ENCODE results near the gene ARFIP1.
"Not testable (repeated sequence)": the region's sequence is repeated elsewhere in the genome, so short reads cannot be mapped to it uniquely, and the experiment has no call there.

The ARFIP1 gene

DNA sequence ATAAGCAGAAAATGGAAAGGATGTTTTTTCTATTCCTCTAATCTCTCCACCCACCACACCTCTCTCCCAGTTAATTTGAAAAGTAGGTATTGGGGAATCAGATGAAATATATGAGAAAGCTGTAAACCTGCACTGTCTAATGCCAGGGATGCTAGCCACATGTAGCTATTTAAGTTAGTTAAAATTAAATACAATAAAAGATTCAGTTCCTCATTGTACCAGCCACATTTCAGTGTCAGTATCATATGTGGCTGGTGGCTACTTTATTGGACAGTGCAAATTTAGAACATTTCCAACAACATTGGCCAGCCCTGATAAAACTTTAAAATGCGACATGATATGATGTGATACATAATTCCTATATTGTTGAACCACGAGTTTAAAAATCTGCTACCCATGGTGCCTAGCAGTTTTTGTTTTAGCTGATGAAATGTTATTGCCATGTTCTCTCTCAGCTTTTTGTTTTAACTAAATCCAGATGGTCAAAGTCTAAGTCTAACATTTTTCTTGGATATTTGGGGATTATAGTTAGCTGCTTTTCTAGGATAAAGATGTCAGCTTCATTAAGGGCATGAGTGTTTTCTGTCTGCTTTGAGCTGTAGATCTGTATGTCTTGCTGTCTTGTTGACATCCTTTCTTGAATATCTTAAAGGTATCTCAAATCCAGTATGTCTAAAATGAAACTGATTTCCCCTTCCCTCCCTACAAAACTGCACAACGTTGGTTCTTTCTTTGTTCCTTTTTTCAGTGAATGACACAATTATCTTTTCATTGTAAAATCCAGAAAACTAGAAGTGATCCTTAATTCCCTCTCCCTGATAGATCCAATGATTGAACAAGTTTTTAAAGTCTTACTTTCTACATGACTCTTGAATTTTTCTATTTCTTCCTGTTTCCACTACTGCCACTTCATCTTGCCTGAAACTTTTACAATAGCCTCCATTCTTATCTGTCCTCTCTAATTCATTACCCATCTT, 6.2 kb downstream of the ARFIP1 start:
- no peak for DNase-seq (ENCODE audit: low spot score)

DNA sequence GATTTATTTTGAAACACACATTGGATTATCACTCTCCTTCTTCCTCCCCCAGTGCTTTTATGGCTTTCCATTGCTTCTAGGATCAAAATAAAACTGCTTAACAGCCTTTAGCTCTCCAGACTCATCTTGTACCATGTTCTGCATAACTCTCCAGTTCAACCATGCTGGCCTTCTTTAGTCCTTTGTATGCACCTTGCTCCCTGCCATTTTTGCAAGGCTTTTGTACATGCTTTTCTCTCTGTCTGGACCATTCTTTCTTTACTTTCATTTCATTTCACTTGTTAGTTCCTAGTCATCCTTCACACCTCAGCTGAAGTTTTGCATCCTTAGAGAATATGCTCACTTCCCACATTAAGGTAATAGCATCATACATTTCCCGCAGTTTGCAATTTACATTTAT, 6.9 kb downstream of the ARFIP1 start:
- no peak for DNase-seq (ENCODE audit: low spot score)

- DNase-seq (ENCODE audit: low spot score), result no peak
Measured at GRCh38 chr4:152795891-152796290, 16.1 kb downstream of the ARFIP1 start.

DNA sequence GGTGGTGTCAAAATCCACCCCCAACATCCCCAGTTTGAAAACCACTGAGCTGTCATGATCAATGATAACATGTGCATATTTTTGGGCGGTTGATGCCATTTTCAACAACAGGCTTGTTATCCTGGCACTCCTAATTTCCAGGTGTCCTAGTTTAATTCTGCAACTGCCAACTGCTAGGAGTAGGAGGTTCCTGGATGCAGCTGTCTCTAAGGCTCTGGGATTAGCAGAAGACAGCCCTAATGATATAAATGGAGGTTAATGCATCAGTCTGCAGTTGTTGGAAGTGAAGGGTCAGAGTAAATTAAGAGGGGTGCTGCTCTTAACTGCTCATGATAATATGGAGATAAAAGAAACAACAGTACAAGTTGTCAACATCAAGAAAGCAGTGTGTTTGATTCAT, 23.8 kb downstream of the ARFIP1 start:
- no peak for DNase-seq (ENCODE audit: low spot score)

- no peak for DNase-seq (ENCODE audit: low spot score)
Measured at GRCh38 chr4:152805071-152805650, 25.4 kb downstream of the ARFIP1 start.

DNA sequence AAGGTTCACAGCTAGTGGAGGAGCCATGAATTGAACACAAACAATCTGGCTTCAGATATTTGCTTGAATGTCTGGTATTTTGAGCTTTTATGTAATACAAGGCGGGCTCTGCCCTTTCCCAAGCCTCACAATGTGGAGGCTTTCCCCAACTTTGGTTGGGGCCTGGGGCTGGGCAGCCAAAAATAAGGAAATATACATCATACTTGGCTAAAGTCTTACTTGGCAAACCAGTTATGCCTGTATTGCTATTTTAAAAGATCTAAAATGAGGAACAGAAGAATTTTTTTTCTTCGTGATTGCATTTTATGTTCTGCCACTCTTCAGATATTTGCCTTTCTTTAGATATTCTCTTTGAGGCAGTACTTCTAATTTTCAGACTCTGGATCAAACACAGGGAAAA, 26.1 kb downstream of the ARFIP1 start:
- no peak for DNase-seq (ENCODE audit: low spot score)

GRCh38 chr4:152806501-152807125, 26.9 kb downstream of the ARFIP1 start:
- no peak for DNase-seq (ENCODE audit: low spot score)

- DNase-seq (ENCODE audit: low spot score), result no peak
Measured at GRCh38 chr4:152807294-152807829, 27.6 kb downstream of the ARFIP1 start.

- no peak for DNase-seq (ENCODE audit: low spot score)
Measured at GRCh38 chr4:152808670-152809069, 28.9 kb downstream of the ARFIP1 start.

- DNase-seq (ENCODE audit: low spot score), result no peak
Measured at GRCh38 chr4:152810715-152811287, 31.0 kb downstream of the ARFIP1 start.

GRCh38 chr4:152815078-152815477, 35.3 kb downstream of the ARFIP1 start:
- no peak for DNase-seq (ENCODE audit: low spot score)

GRCh38 chr4:152817331-152817730, 37.6 kb downstream of the ARFIP1 start:
- DNase-seq (ENCODE audit: low spot score), result no peak

DNA sequence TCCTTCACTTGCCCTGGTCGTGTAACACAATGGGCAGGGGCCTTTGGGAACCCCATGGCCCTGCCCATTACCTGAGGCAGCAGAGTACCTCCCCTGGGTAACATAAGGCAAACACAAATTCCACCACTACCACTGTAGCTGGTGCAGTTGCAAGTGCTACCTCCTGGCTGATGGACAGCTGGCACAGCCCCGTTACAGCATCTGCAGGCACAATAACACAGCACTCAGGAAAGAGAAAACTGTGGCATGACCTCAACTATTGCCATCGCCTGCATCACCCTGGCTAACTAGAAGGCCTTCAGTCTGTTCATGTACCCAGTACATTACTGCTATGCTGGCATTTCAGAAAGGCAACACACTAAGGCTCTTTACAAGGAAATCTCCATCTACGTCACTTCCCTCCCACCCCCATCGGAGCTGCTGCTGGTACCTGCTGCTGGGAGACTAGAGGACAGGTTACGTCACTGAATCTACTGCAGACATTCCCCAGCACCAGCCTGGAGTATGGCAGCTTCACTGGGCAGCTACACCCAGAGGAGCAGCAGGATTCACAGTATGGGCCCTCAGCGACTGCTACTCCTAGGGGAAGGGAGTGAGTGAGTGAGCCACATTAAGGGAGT, 39.4 kb downstream of the ARFIP1 start:
- DNase-seq (ENCODE audit: low spot score), result no peak

DNA sequence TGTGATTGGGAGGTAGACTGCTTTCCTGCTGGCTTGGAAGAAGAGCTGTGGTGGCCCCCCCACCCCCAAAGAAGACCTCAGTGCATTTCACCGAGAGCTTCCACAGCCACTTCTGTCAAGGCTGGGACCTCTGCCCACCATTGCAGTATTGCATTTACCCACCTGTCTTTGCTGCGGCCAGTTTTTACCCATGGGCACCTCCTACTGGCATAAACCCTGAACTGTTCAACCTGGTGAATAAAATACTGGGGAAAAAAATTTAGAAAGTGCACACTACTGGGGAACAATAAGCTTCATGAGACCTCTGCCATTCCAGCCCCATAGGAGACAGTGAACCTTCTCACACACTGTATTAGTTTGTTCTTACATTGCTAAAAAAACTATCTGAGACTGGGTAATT, 40.3 kb downstream of the ARFIP1 start:
- DNase-seq (ENCODE audit: low spot score), result no peak

DNA sequence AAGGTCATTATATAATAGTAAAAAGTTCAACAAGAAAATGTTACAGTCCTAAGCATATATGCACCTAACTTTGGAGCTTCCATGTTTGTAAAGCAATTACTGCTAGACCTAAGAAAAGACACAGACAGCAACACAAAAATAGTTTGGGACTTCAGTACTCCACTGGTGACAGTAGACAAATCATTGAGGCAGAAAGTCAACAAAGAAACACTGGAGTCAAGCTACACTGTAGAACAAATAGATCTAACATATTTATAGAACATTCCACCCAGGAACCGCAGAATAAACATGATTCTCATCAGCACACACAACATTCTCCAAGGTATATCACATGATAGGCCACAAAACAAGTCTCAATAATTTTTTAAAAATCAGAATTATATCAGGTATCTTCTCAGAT, 42.6 kb downstream of the ARFIP1 start:
- no peak for DNase-seq (ENCODE audit: low spot score)

- DNase-seq (ENCODE audit: low spot score), result no peak
Measured at GRCh38 chr4:152824561-152824960, 44.8 kb downstream of the ARFIP1 start.

DNA sequence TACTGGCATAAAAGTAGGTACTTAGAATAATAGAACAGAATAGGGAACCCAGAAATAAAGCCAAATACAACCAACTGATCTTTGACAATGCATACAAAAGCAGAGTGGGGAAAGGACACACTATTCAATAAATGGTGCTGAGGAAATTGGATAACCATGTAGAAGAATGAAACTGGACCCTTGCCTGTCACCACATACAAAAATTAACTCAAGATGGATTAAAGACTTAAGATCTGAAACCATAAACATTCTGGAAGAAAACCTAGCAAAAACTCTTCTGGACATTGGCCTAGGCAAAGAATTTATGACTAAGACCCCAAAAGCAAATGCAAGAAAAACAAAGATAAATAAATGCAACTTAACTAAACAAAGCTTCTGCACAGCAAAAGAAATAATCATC, 45.6 kb downstream of the ARFIP1 start:
- DNase-seq (ENCODE audit: low spot score), result no peak

DNA sequence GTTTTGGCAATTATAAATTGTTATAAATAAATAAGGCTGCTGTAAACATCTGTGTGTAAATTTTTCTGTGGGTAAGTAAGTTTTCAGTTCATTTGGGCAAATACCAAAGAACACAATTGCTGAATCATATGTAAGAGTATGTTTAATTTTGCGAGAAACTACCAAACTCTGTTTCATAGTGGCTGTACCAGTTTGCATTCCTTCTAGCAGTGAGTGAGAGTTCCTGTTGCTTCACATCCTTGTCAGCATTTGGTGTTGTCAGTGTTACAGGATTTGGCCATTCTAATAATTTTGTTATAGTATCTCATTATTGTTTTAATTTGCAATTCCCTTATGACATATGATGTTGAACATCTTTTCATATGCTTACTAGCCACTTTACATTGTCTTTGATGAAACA, 48.4 kb downstream of the ARFIP1 start:
- DNase-seq (ENCODE audit: low spot score), result no peak

DNA sequence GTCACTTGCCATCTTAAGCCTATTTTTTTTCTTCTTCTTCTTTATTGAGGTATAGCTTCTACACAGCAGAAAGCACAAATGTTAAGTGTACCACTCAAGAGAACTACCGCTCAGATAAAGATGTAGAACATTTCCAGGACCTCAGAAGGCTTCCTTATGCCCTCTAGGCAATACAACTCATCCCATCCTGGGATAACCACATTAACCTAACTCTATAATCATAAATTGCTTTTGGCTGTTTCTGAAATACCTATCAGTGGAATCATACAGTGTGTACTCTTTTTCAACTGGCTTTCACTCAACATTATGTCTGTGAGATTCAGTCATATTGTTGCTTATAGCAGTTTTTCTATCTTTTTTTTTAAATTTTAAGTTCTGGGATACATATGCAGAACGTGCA, 51.7 kb downstream of the ARFIP1 start:
- no peak for DNase-seq (ENCODE audit: low spot score)

GRCh38 chr4:152836936-152837335, 57.2 kb downstream of the ARFIP1 start:
- no peak for DNase-seq (ENCODE audit: low spot score)

DNA sequence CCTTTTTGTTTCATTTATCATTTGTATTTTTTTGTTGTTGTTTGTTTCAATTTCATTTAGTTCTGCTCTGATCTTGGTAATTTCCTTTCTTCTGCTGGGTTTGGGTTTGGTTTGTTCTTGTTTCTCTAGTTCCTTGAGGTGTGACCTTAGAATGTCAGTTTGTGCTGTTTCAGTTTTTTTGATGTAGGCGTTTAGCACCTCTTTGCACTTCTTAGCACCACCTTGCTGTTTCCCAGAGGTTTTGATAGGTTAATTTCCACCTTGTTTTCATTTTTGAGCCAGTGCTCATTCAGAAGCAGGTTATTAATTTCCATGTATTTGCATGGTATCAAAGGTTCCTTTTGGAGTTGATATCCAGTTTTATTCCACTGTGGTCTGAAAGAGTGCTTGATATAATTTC, 60.0 kb downstream of the ARFIP1 start:
- DNase-seq (ENCODE audit: low spot score), result not testable (repeated sequence)

DNA sequence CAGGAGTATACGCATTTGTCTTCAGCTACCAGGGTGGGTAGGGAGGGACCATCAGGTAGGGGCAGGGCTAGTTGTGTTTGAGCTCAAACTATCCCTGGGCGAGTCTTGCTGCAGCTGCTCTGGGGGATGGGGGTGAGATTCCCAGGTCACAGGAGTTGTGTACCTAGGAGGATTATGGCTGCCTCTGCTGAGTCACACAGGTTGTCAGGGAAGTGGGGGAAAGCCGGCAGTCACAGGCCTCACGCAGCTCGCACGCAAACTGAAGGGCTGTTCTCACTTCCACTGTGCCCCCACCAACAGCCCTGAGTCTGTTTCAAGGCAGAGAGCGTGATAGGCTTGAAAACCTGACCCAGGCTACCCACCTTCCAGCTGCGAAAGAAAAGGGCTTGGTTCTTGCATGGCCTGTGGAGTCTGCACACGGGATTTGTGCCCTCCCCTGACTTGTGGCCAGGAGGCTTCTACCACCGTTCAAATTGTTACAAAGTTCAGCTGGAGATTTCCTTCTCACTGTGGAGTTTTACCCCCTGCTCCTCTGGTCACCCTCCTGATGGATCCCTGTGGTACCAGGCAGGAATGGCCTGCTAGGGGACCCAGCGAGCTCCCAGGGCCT, 63.8 kb downstream of the ARFIP1 start:
- DNase-seq (ENCODE audit: low spot score), result no peak

Measured in ecto neural progenitor cell (in vitro differentiated cells).